DMS53 (cell line): ENCODE measurements around the gene OTOGL.

Source experiments
- DNase-seq: peaks from one replicate; lab custom pipeline; 2025; lab: John Stamatoyannopoulos, UW

The OTOGL gene

GRCh38 chr12:80120994-80121393, 21.7 kb downstream of the OTOGL start:
- no peak for DNase-seq

GRCh38 chr12:80121661-80122060, 22.3 kb downstream of the OTOGL start:
- DNase-seq: no peak

DNA sequence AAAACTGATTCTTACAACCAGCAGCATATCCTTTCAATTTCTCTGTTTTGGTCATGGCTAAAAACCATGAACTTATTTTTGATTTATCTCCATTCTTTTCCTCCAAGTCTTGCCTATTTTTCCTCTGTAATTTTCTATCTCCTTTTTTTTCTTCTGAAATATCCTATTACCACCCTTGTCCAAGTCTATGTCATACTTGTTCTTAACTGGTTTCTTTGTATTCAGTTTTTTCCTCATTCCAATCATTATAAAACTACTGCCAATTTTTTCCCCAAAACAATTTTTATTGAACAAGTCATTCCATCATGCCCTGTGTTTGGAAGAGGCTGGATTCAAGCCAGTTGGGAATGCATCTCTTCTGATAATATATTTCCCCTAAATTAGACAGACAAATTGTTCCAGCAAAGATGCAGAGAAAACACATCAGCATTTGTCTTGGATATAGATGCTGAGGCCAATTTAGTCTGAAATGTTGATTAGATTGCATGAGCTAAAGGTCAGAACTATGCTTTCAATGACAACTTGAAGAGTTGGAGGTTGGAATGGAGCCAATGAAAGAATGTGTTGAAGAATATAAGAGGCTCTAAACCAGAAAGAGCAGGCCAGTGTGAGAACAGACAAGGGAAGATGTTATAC, 30.7 kb downstream of the OTOGL start:
- no peak for DNase-seq

GRCh38 chr12:80135624-80136023, 36.3 kb downstream of the OTOGL start:
- no peak for DNase-seq

- DNase-seq: no peak
Measured at GRCh38 chr12:80140005-80140404, 40.7 kb downstream of the OTOGL start.

DNA sequence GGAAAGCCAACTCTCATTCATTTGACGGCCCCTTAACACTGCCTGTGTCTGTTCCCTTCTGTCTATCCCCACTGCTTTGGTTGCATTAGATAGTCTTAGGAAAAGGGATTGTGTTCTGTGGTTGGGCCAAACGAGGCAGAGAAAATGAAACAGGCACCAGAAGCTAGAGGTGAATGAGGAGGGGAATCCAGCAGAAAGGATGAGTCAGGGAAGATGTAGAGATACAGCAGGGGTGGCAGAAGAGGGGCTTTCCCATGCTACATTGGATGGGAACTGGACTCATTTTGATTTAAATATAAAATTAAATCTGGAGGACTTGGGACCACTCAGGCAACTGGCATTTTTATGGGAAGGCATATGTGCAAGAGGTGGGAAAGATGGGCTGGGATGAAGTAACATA, 43.3 kb downstream of the OTOGL start:
- DNase-seq: no peak

DNA sequence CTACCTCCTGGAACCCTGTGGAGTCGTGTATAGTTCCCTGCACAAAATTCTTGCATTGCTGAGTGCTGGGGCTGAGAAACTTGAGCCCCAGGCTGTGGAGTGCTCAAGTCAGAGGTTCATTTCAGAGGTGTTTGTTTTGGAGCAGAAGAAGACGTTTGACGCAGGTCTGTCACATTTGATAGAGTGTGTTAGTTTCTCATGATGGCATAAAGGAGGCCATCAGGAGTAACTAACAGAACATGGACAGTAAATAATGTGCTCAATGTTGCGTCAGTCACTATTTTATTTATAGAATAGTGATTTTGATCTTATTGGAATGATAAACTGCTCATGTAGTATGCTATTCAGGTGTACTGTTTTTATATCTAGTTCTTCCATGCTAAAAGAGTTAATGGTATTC, 44.2 kb downstream of the OTOGL start:
- DNase-seq: no peak

DNA sequence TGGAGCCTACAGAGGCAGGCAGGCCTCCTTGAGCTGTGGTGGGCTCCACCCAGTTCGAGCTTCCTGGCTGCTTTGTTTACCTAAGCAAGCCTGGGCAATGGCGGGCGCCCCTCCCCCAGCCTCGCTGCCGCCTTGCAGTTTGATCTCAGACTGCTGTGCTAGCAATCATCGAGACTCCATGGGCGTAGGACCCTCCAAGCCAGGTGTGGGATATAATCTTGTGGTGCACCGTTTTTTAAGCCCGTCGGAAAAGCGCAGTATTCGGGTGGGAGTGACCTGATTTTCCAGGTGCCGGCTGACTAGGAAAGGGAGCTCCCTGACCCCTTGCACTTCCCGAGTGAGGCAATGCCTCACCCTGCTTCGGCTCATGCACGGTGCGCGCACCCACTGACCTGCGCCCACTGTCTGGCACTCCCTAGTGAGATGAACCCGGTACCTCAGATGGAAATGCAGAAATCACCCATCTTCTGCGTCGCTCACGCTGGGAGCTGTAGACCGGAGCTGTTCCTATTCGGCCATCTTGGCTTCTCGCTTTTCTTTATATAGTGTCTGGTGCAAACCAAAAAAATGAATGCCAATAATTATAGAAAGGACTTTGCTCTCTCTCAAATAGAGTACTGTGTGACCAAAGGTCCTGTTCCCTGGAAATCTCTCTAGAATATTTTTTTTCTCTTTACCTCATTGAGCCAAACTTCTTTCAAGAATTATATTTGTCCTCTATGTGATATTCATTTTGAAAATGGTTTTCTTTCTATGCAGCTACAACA, 50.4 kb downstream of the OTOGL start:
- peak; percentile 80 for DNase-seq

- DNase-seq: no peak
Measured at GRCh38 chr12:80151131-80151530, 51.8 kb downstream of the OTOGL start.

DNA sequence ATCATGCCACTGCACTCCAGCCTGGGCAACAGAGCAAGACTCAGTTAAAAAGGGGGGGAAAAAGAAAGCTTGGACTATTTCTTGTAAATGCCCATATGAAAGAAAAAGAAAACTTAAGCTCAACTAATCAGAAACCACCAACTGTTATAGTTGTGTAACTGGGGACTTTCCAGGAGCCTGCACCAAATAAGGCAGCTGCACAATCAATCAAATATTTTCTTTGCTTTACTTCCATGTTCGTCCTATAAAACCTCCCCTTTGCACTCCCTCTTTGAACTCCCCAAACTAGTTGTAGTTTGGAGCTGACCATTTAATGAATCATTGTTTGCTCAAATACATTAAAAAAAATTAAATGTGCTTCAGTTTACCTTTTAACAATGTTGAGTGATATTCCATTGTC, 54.9 kb downstream of the OTOGL start:
- peak; percentile 40 for DNase-seq

GRCh38 chr12:80156306-80156705, 57.0 kb downstream of the OTOGL start:
- DNase-seq: no peak

DNA sequence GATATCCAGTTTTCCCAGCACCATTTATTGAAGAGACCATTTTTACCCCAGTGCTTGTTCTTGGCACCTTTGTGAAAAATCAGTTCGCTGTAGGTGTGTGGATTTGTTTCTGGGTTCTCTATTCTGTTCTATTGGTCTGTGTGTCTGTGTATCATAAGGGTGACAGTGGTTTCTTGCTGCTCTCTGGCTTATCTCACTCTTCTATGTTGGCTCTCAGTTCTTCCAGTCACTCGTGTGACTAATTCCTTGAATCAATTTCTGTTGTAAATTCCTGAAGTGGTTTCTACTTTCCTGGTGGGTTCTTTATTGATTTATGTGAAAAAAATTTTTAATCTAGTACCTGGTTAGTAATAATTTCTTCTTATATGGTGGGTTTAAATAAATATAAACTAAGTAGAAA, 58.3 kb downstream of the OTOGL start:
- no peak for DNase-seq

DNA sequence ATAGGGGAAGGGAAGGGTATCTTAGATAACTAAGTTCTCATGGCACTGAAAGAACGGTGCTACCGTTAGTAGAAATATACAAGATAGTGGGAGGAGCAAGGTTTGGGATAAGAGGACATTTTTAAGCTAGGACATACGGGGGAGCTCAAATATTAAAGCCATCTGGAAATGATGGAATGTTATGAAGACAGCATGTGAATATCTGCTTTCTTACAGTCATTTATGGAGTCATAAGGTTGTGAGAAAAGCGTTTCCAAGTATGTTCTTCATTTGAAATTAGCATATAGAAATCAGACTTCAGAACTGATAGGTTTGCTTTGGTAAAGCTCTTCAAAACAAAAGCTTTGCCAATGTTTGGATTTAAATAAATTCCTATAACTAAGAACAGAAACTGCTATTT, 62.3 kb downstream of the OTOGL start:
- no peak for DNase-seq

GRCh38 chr12:80162177-80162576, 62.8 kb downstream of the OTOGL start:
- DNase-seq: no peak

GRCh38 chr12:80165746-80166145, 66.4 kb downstream of the OTOGL start:
- no peak for DNase-seq

DNA sequence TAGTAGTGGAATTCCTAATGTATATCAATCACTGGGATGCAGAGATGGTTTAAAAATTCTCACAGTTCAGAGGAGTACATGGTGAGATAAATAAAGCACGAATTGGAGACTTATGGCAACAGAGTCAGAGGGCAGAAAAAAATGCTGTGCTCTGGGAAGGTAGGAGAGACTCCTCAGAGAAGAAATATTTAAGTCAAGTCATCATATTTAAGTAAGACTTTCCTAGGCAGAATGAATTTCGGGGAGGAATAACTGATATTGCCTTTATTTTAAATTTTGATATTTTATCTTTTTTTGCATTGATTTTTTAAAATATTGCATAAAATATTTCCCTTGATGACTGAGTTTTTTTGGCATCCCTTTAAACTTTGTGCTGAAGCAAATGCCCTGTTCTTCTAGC, 67.4 kb downstream of the OTOGL start:
- no peak for DNase-seq

DNA sequence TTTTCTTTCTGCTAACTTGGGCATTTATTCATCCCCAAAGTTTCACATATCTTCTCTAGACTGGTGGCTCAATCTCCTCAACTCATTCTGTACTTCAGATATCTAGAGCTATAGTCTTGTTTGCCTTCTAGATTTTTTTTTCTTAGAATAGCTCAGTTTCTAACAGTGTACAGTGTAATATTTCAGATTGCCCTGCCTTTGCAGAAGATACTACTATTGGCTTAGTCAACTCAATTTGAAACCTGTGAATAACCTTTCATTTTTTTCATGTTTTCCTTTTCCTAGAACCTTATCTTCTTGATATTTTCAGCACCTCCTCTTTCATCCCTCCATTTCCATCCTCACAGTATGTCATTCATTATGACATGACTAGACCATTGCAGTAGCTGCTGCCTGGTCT, 69.6 kb downstream of the OTOGL start:
- no peak for DNase-seq

DNA sequence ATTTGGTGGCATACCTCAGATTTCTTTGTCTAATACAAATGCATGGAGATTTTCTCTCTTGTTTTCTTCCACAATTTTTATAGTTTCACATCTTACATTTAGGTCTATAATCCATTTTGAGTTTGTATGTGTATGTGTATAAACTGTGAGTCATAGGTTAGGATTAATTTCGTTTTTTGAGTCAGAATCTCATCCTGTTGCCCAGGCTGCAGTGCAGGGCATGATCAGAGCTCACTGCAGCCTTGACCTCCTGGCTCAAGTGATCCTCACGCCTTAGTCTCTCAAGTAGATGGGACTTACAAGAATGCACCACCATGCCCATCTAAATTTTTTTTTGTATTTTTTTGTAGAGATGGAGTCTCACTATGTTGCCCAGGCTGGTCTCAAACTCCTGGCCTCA, 71.6 kb downstream of the OTOGL start:
- DNase-seq: no peak

DNA sequence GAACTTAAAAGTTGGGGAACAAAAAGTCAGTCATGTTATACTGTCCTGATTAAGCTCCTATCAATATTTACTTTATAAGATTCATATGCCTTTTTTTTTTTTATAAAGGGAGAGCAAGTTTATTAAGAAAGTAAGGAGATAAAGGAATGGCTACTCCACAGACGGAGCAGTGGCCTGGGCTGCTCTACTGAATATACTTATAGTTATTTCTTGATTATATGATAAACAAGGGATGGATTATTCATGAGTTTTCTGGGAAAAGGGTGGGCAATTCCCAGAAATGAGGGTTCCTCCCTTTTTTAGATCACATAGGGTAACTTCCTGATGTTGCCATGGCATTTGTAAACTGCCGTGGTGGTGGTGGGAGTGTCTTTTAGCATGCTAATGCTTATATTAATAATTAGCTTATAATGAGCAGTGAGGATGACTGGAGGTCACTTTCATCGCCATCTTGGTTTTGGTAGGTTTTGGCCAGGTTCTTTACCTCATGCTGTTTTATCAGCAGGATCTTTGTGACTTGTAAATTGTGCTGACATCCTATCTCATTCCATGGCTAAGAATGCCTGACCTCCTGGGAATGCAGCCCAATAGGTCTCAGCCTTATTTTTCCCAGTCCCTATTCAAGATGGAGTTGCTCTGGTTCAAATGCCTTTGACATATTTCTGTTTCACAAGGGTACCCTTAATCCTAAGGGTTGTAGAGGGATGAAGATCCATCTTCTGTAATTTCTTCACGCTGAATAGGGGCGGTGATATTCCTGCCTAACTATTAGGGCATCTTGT, 73.9 kb downstream of the OTOGL start:
- DNase-seq: no peak

DNA sequence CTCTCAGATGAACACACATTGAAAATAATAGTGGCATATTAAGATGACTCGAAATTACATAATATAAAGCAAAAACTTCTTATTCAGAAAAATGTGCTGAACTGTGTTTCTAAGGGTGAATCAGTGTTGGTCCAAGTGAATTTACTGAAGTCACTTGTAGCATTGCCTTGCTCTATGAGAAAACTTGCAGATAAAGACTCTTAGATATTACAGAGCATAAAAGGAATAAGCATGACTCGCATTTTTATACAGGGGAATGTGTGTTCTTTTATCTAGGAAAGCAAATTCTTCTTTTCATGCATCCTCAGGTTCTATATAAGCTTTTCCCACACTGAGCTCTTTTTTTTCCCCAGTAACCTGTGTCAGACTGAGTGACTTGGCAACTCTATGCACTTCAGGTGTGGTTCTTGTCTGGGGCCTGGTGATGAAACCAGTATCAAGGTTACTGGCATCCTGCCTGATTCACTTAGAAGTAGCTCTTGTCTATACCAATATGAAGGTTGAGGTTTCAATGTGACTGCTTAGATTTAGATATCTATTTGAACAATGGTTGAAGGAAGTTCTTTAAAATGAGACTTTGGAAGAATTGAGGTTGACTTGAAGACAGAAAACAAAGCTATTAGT, 76.1 kb downstream of the OTOGL start:
- DNase-seq: peak; percentile 58

DNA sequence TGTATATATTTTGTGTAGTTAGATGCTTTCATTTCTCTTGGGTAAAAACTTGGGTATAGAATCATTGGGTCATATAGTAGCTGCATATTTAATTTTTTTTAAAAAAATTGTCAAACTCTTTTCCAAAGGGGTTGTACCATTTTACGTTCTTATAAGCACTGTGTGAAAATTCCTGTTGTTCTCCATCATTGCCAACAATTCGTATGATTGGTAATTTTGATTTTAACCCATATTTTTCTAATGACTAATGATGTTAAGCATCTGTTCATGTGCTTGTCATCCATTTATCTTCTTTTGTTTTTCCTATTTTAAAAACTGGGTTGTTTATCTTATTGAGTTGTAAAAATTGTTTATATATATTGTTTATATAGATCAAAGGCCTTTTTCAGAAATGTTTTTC, 77.4 kb downstream of the OTOGL start:
- DNase-seq: no peak

GRCh38 chr12:80178846-80179245, 79.5 kb downstream of the OTOGL start:
- no peak for DNase-seq

DNA sequence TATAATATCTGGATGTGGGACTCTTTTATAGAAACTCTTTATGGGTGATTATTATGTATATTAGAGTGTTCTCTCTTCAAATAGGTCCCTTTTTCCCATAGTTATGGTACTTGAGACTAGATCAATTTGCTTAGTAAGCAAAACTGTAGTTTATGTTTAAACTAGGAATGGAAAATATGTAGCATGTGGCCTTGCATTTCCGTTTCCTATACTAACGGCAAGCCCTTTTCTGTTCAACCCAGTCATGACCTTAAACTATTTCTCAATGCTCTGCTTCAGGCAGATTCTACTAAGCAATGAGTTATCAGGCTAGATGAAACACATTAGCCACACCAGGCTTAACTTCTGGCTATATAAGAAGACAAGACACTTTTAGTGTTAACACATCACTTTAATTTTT, 84.6 kb downstream of the OTOGL start:
- DNase-seq: no peak
